ENCODE results near the gene ATP6V1A.

DNA sequence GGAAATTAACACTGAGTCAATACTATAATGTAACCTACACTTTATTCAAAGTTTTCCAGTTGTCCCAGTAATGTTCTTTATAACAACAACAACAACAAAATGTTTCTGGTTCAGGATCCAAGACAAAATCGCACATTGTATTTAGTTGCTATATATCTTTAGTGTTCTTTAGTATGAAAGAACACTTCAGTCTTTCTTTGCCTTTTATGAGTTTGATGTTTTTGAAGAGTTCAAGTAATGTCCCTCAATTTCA lies 84.2 kb downstream of the ATP6V1A start:
- TF ChIP-seq EZH2phosphoT487 (IDR thresholded peaks at IDR 0.05; ENCODE audit: insufficient read depth, low read depth), result no peak
- TF ChIP-seq EZH2 (IDR thresholded peaks at IDR 0.05; ENCODE audit: insufficient read depth, poor library complexity, severe bottlenecking), result no peak

Data from GM23248 (cell line).